C4-2B (cell line): ENCODE measurements around the gene SLC7A4.

ENCODE experiments used
- ZFX ChIP-seq: fragments of 450-650 bp; IDR thresholded peaks from 2 replicates; pipeline ENCODE4 v1.6.1; 2017
- TF ChIP-seq, protein P1 (sequence below): fragments of 450-650 bp; conservative IDR thresholded peaks from 2 replicates; pipeline ENCODE4 v1.5.1; 2017; ENCODE audit warnings: mild to moderate bottlenecking

DNA sequence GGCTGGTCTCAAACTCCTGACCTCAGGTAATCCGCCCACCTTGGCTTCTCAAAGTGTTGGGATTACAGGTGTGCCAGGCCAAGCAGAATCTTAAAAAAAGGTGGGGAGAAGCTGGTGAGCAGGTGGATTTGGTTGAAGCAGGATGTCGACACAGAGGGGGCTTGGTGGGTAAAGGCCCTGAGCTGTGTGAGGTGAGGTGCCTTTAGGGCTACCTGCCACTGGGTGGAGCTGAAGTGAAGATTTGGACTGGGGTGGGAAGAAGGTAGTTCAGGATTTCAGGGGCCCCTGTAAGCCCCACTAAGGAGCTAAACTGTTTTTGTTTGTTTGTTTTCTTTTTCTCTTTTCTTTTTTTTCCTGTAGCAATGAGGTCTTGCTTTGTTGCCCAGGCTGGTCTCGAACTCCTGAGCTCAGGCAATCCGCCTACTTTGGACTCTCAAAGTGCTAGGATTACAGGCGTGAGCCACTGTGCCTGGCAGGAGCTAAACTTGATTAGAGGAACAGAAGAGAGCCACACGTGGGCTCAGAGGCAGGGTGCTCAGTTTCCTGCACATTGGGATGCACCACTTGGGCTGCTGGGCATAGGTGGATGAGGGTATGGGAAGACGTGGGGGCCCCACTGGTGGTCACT is 11.4 kb downstream of the SLC7A4 start:
- TF ChIP-seq, protein P1, sequence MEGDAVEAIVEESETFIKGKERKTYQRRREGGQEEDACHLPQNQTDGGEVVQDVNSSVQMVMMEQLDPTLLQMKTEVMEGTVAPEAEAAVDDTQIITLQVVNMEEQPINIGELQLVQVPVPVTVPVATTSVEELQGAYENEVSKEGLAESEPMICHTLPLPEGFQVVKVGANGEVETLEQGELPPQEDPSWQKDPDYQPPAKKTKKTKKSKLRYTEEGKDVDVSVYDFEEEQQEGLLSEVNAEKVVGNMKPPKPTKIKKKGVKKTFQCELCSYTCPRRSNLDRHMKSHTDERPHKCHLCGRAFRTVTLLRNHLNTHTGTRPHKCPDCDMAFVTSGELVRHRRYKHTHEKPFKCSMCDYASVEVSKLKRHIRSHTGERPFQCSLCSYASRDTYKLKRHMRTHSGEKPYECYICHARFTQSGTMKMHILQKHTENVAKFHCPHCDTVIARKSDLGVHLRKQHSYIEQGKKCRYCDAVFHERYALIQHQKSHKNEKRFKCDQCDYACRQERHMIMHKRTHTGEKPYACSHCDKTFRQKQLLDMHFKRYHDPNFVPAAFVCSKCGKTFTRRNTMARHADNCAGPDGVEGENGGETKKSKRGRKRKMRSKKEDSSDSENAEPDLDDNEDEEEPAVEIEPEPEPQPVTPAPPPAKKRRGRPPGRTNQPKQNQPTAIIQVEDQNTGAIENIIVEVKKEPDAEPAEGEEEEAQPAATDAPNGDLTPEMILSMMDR, result no peak; the same call in 1 of the 2 replicates
- TF ChIP-seq ZFX, result no peak
